ENCODE results near the gene VPS50.
"Not testable (repeated sequence)": the region's sequence is repeated elsewhere in the genome, so short reads cannot be mapped to it uniquely, and the experiment has no call there.

VPS50 gene

GRCh38 chr7:93327006-93327633 lies 95.0 kb downstream of the VPS50 start:
- H3K4me1 Mint-ChIP-seq = no peaks in the 10 kb centered on the region
- H3K27ac Mint-ChIP-seq = no peak overlapping the region
- no peaks in the 10 kb centered on the region for H3K27me3 Mint-ChIP-seq (ENCODE audit: low read depth, poor library complexity)
- H3K36me3 Mint-ChIP-seq (ENCODE audit: low read depth) = peaks cover 15% of the 10 kb centered on the region
- H3K9me3 Mint-ChIP-seq = peaks cover 7% of the 10 kb centered on the region
- H3K4me3 Mint-ChIP-seq = no peak overlapping the region
- no peak for DNase-seq
- TF ChIP-seq CTCF (IDR thresholded peaks at IDR 0.05) = no peak

- no peak for TF ChIP-seq CTCF (IDR thresholded peaks at IDR 0.05)
Observed at GRCh38 chr7:93331706-93332105, 99.5 kb downstream of the VPS50 start.

GRCh38 chr7:93332172-93332571 lies 100.0 kb downstream of the VPS50 start:
- H3K27me3 Mint-ChIP-seq (ENCODE audit: low read depth, poor library complexity) = no peaks in the 10 kb centered on the region

More at GRCh38 chr7:93331706-93332105, 99.5 kb downstream of the VPS50 start:
- Mint-ChIP-seq H3K4me1 (no peaks in the 10 kb centered on the region), H3K9me3 (no peaks in the 10 kb centered on the region), H3K4me3 (no peak overlapping the region), H3K27me3 (ENCODE audit: low read depth, poor library complexity) (no peaks in the 10 kb centered on the region), H3K36me3 (ENCODE audit: low read depth) (no peaks in the 10 kb centered on the region), H3K27ac (no peak overlapping the region)
- DNase-seq = no peak

GRCh38 chr7:93337052-93337451 lies 104.9 kb downstream of the VPS50 start:
- Mint-ChIP-seq H3K27ac (no peak overlapping the region), H3K4me3 (no peak overlapping the region), H3K27me3 (ENCODE audit: low read depth, poor library complexity) (no peaks in the 10 kb centered on the region), H3K36me3 (ENCODE audit: low read depth) (peaks cover 23% of the 10 kb centered on the region), H3K9me3 (peaks cover 18% of the 10 kb centered on the region), H3K4me1 (peaks cover 5% of the 10 kb centered on the region)
- no peak for TF ChIP-seq CTCF (IDR thresholded peaks at IDR 0.05)
- DNase-seq = no peak

More at GRCh38 chr7:93332172-93332571, 100.0 kb downstream of the VPS50 start:
- no peaks in the 10 kb centered on the region for H3K9me3 Mint-ChIP-seq
- H3K36me3 Mint-ChIP-seq (ENCODE audit: low read depth) = no peaks in the 10 kb centered on the region
- TF ChIP-seq CTCF (IDR thresholded peaks at IDR 0.05) = no peak
- DNase-seq = no peak
- no peaks in the 10 kb centered on the region for H3K4me1 Mint-ChIP-seq
- no peak overlapping the region for H3K27ac Mint-ChIP-seq
- H3K4me3 Mint-ChIP-seq = no peak overlapping the region

GRCh38 chr7:93342178-93342577 lies 110.0 kb downstream of the VPS50 start:
- DNase-seq, H3K4me3 Mint-ChIP-seq: not testable (repeated sequence)
- peaks cover 40% of the 10 kb centered on the region for H3K36me3 Mint-ChIP-seq (ENCODE audit: low read depth)

GRCh38 chr7:93350338-93350737 lies 118.2 kb downstream of the VPS50 start:
- no peak overlapping the region for H3K4me3 Mint-ChIP-seq
- peaks cover 6% of the 10 kb centered on the region for H3K9me3 Mint-ChIP-seq
- DNase-seq = no peak
- no peak overlapping the region for H3K27ac Mint-ChIP-seq
- no peaks in the 10 kb centered on the region for H3K4me1 Mint-ChIP-seq
- H3K36me3 Mint-ChIP-seq (ENCODE audit: low read depth) = peaks cover 5% of the 10 kb centered on the region
- TF ChIP-seq CTCF (IDR thresholded peaks at IDR 0.05) = no peak
- no peaks in the 10 kb centered on the region for H3K27me3 Mint-ChIP-seq (ENCODE audit: low read depth, poor library complexity)

More at GRCh38 chr7:93342178-93342577, 110.0 kb downstream of the VPS50 start:
- not testable (repeated sequence) for H3K4me1 Mint-ChIP-seq; H3K27ac Mint-ChIP-seq; H3K27me3 Mint-ChIP-seq (ENCODE audit: low read depth, poor library complexity)
- peaks cover 44% of the 10 kb centered on the region for H3K9me3 Mint-ChIP-seq

Data from nephron progenitor cell (in vitro differentiated cells).